Spleen (tissue), 11 donors: Measurements from ENCODE around the gene NSD2. TPM values are rescaled to one million over a fixed set of nuclear protein-coding genes. Genes with fewer than 3 reads are reported as not detected.
"Not testable (repeated sequence)": the region's sequence is repeated elsewhere in the genome, so short reads cannot be mapped to it uniquely, and the experiment has no call there.

Source experiments
- DNase-seq: peaks from one replicate; pipeline ENCODE4 v3.0.0-alpha.2; 2020
- H3K27ac ChIP-seq, 8 donors: fragments of 200-600 bp; sonication (generic) in 7 of 8; 1 replicate in 4 of 8; 2 replicates in 4 of 8; pipeline versions ENCODE4 v1.5.0 to v1.8.0; 2016 to 2021; ENCODE audit warnings: inconsistent platforms in 4 of 8, mild to moderate bottlenecking in 4 of 8, moderate library complexity in 1 of 8
- H3K27me3 ChIP-seq, 7 donors: fragments of 200-600 bp; sonication (generic) in 6 of 7; replicated peaks in 1 of 7; 1 replicate in 4 of 7; 2 replicates in 3 of 7; pipeline versions ENCODE4 v1.5.0 to v1.8.0; 2016 to 2021; ENCODE audit warnings: inconsistent platforms in 3 of 7, mild to moderate bottlenecking in 1 of 7
- H3K36me3 ChIP-seq, 6 donors: fragments of 200-600 bp; sonication (generic) in 5 of 6; 1 replicate in 4 of 6; 2 replicates in 2 of 6; pipeline versions ENCODE4 v1.5.0 to v1.8.0; 2016 to 2021; ENCODE audit warnings: inconsistent platforms in 2 of 6
- H3K4me1 ChIP-seq, 6 donors: fragments of 200-600 bp; sonication (generic) in 5 of 6; 1 replicate in 3 of 6; 2 replicates in 3 of 6; pipeline versions ENCODE4 v1.5.0 to v1.8.0; 2016 to 2021; ENCODE audit warnings: inconsistent platforms in 3 of 6
- H3K4me3 ChIP-seq, 8 donors: fragments of 200-600 bp; sonication (generic) in 7 of 8; 1 replicate in 4 of 8; 2 replicates in 4 of 8; pipeline versions ENCODE4 v1.5.0 to v1.8.0; 2016 to 2021; ENCODE audit warnings: inconsistent platforms in 4 of 8, mild to moderate bottlenecking in 4 of 8, moderate library complexity in 2 of 8
- H3K9me3 ChIP-seq, 8 donors: fragments of 200-600 bp; sonication (generic) in 7 of 8; 1 replicate in 4 of 8; 2 replicates in 4 of 8; pipeline versions ENCODE4 v1.5.0 to v1.8.0; 2016 to 2021; ENCODE audit warnings: inconsistent platforms in 4 of 8
- CTCF ChIP-seq, 11 experiments: fragments of 200-600 bp in 7 of 11; fragments of 450-650 bp in 4 of 11; sonication (generic) in 4 of 11; IDR thresholded peaks in 8 of 11; conservative IDR thresholded peaks in 3 of 11; 1 replicate in 7 of 11; 2 replicates in 4 of 11; pipeline versions ENCODE4 v1.4.0 to v1.8.0; 2016 to 2021; ENCODE audit warnings: antibody characterized with exemption in 11 of 11, inconsistent platforms in 4 of 11, mild to moderate bottlenecking in 1 of 11
- POLR2A ChIP-seq, 3 donors: fragments of 450-650 bp; IDR thresholded peaks; one replicate each; pipeline ENCODE4 v1.5.1; 2017; ENCODE audit warnings: antibody characterized with exemption in 3 of 3, mild to moderate bottlenecking in 1 of 3
- POLR2AphosphoS5 ChIP-seq, 3 donors: sonication (generic); formaldehyde crosslinking; IDR thresholded peaks; one replicate each; pipeline ENCODE4 v1.5.1; 2017; ENCODE audit warnings: antibody characterized with exemption in 3 of 3
- WGBS, 5 donors: extraction: QIAGEN DNeasy Blood & Tissue Kit in 3 of 5; methylation state at CpG; one replicate each; pipeline versions ENCODE4 v1.1.5 to v1.1.7; 2013 to 2018; 5-methylcytosine and 5-hydroxymethylcytosine counted together
- intact Hi-C: fragments of 100-400 bp; cut with DNase I; formaldehyde crosslinking; loops from one replicate; pipeline ENCODE4 v1.15.0; 2023; ENCODE audit warnings: low total_unique reads
- polyA plus RNA-seq, 3 donors: library from polyadenylated mRNA; stranded (reverse); fragments of 200-250 nt; gene quantifications; one replicate each; pipeline ENCODE4 v1.2.1, GENCODE V29; 2013
- total RNA-seq, 7 donors: library from RNA; depleted of rRNA in 3 of 7; stranded (reverse); fragments of >200 nt in 3 of 7; fragmentation: NEBNext Ultra II Directional in 4 of 7; extraction: Animal tissue kit (Norgen Biotek cat#: 25700) in 4 of 7; gene quantifications; one replicate each; pipeline versions ENCODE4 v1.1.0 to v1.2.1, GENCODE V29; 2016 to 2021
- donor health status: healthy with polysubstance abuse.
- donor health status: DM: no; HTN: no; CAD: no; lungs with moderate emphysema.
- donor health status: DM: no; HTN: no; CAD: no.
- donor health status: Bipolar disorder and iron deficiency.
- donor health status: healthy.
- donor health status: DM: no; HTN: no; CAD: no.
- donor health status: DM: yes; HTN: yes; CAD: no.

NSD2 gene
- total and polyA plus RNA-seq, 10 donors: 7.1 to 58.9 (median 47.8) TPM

DNA sequence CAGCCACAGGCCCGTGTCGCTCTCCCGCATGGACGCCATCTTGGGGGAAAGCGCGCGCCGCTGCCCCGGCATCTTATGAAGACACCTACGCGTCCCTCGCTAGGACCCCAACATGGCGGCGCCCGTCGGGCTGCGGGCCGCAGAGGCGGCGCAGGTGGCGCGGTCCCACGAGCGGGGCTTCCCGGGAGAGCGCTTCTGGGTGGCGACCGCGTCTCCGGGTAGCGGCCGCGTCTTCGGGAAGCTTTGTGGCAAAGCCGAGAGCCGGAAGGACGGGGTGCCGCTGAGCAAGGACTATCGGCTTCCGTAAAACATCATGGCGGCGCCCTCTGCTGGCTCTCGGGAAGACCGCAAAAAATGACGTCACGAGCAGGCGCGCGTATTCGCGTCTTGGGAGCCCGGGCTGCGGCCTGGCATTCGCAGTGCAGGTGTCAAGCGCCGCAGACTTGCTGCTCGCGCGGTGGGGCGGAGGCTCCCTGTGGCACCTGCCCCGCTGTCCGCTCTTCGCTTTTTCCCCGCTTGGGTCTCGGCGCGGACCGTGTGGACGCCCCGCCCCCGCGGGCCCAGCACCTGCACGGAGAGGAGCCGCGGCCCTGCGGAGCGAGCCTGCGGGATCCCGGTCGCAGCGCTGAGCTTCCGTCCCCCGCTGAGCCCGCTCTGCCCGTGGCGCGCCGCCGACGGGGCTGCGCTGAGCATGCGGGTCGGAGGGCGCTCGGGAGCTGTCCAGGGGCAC lies 137.9 kb downstream of the NSD2 start, which contains the start of gene NELFA:
Gene NELFA (minus strand): TSS at position 54 of the 730 bp plus-strand sequence. CDS start 15 bp downstream, at position 39.
- TF ChIP-seq CTCF (IDR thresholded peaks at IDR 0.05 in 8 of 11, conservative IDR thresholded peaks at IDR 0.05 in 3 of 11) (peak in 9 of 11 experiments; percentile 8 to 75 (median 58)), POLR2AphosphoS5 (IDR thresholded peaks at IDR 0.05) (peak; percentile 92 to 97 (median 95)), POLR2A (IDR thresholded peaks at IDR 0.05) (peak in 2 of 3 donors; percentile 27 to 80)
- intact Hi-C loops: no loop called here

GRCh38 chr4:2009651-2010233 lies 138.5 kb downstream of the NSD2 start:
- intact Hi-C loops: no loop called here
- H3K4me1 ChIP-seq: peaks cover 15 to 63% (median 39%) of the 10 kb centered on the region in 6 donors
- H3K36me3 ChIP-seq: peaks cover 0 to 20% (median 7%) of the 10 kb centered on the region in 6 donors
- H3K4me3 ChIP-seq: peak overlapping the region; percentile 73 to 95 (median 85)
- H3K27ac ChIP-seq: peak overlapping the region; percentile 93 to 100 (median 99)
- DNase-seq: peak; percentile 91
- WGBS, 5 donors: 3 to 5% (median 4%) methylated on average over 22 to 23 of the region's 23 CpGs
- TF ChIP-seq CTCF (IDR thresholded peaks at IDR 0.05 in 8 of 11, conservative IDR thresholded peaks at IDR 0.05 in 3 of 11): peak in 5 of 11 experiments; percentile 9 to 22 (median 12)
- TF ChIP-seq POLR2A (IDR thresholded peaks at IDR 0.05): no peak
- peak in 1 of 3 donors; percentile 22 for TF ChIP-seq POLR2AphosphoS5 (IDR thresholded peaks at IDR 0.05)
- H3K9me3 ChIP-seq: no peaks in the 10 kb centered on the region
- H3K27me3 ChIP-seq: no peaks in the 10 kb centered on the region

More for the DNA sequence above, 137.9 kb downstream of the NSD2 start, which contains the start of gene NELFA:
- whole genome bisulfite sequencing, 5 donors: 0% methylated on average over 14 to 95 of the region's 95 CpGs
- H3K9me3 ChIP-seq: no peaks in the 10 kb centered on the region
- DNase-seq: peak; percentile 99
- H3K4me3 ChIP-seq: peak within 1 kb of the TSS; percentile 73 to 95 (median 85)
- no peaks in the 10 kb centered on the region for H3K27me3 ChIP-seq
- peaks cover 0 to 26% (median 9%) of the 10 kb centered on the region in 6 donors for H3K36me3 ChIP-seq
- peak within 1 kb of the TSS; percentile 93 to 100 (median 99) for H3K27ac ChIP-seq
- H3K4me1 ChIP-seq: peaks cover 15 to 70% (median 39%) of the 10 kb centered on the region in 6 donors

GRCh38 chr4:2011583-2011982 lies 140.4 kb downstream of the NSD2 start:
- no peak for TF ChIP-seq POLR2AphosphoS5 (IDR thresholded peaks at IDR 0.05)
- no peak for TF ChIP-seq CTCF (IDR thresholded peaks at IDR 0.05 in 8 of 11, conservative IDR thresholded peaks at IDR 0.05 in 3 of 11)
- no peak for TF ChIP-seq POLR2A (IDR thresholded peaks at IDR 0.05)
- Histone ChIP-seq H3K4me3 (no peak overlapping the region), H3K9me3 (no peaks in the 10 kb centered on the region), H3K4me1 (peaks cover 13 to 47% (median 31%) of the 10 kb centered on the region in 6 donors), H3K36me3 (peaks cover 0 to 2% (median 0%) of the 10 kb centered on the region in 6 donors), H3K27ac (no peak overlapping the region), H3K27me3 (no peaks in the 10 kb centered on the region)
- DNase-seq: no peak
- 68 to 91% (median 78%) methylated on average over 3 of the region's 3 CpGs for WGBS, 5 donors
- intact Hi-C loops: no loop called here

DNA sequence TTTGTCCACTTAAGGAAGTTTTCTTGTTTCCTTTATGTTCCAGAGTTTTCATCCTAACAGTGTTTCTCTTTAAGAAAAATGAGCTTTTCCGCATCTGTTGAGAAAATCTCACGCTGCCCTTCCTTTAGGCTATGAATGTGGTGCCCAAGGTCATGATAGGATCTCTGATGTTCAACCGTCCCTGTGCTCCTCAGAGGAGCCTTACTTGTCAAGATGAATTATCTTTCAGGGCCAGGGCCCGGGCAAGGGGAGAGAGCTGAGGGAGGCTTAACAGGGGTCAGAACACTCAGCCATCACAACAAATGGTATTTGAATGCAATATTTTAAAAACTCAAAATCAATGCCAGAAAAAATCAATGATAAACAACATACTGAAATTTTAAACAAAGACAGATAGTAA lies 143.8 kb downstream of the NSD2 start:
- intact Hi-C loops: no loop called here
- TF ChIP-seq POLR2A (IDR thresholded peaks at IDR 0.05): no peak
- no peak for TF ChIP-seq POLR2AphosphoS5 (IDR thresholded peaks at IDR 0.05)
- no peak for TF ChIP-seq CTCF (IDR thresholded peaks at IDR 0.05 in 8 of 11, conservative IDR thresholded peaks at IDR 0.05 in 3 of 11)
- Histone ChIP-seq H3K27ac (no peak overlapping the region), H3K27me3 (peaks cover 0 to 21% (median 0%) of the 10 kb centered on the region in 7 donors), H3K4me3 (no peak overlapping the region), H3K9me3 (no peaks in the 10 kb centered on the region), H3K36me3 (no peaks in the 10 kb centered on the region), H3K4me1 (peaks cover 3 to 22% (median 10%) of the 10 kb centered on the region in 6 donors)
- DNase-seq: no peak
- WGBS, 5 donors: 79 to 84% (median 81%) methylated on average over 4 of the region's 4 CpGs

DNA sequence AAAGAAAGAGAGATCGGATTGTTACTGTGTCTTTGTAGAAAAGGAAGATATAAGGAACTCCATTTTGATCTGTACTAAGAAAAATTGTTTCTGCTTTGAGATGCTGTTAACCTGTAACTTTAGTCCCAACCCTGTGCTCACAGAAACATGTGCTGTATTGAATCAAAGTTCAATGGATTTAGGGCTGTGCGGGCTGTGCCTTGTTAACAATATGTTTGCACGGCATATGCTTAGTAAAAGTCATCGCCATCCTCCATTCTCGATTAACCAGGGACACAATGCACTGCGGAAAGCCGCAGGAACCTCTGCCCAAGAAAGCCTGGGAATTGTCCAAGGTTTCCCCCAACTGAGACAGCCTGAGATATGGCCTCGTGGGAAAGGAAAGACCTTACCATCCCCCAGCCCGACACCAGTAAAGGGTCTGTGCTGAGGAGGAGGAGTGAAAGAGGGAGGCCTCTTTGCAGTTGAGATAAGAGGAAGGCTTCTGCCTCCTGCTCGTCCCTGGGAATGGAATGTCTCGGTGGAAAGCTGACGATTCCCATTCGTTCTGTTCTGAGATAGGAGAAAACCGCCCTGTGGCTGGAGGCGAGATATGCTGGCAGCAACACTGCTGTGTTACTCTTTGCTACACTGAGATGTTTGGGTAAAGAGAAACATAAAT lies 150.3 kb downstream of the NSD2 start:
- H3K36me3 ChIP-seq, H3K4me1 ChIP-seq, intact Hi-C loops, DNase-seq, H3K27ac ChIP-seq, H3K4me3 ChIP-seq: not testable (repeated sequence)
- peaks cover 0 to 16% (median 10%) of the 10 kb centered on the region in 8 donors for H3K9me3 ChIP-seq
- H3K27me3 ChIP-seq: peaks cover 0 to 61% (median 7%) of the 10 kb centered on the region in 7 donors
- WGBS, 5 donors: 22 to 32% (median 26%) methylated on average over 15 of the region's 15 CpGs
